GM19043 (cell line): ENCODE measurements around the gene EML1.
A peak's percentile ranks its signal among the peaks of the same experiment; 100 is the strongest.

Experiments used
- ATAC-seq: cut with Tn5 transposase; IDR thresholded peaks from one replicate; pipeline ENCODE4 v1.9.1; 2021; ENCODE audit warnings: low read depth; ENCODE audit not compliant: unreplicated experiment

The EML1 gene

DNA sequence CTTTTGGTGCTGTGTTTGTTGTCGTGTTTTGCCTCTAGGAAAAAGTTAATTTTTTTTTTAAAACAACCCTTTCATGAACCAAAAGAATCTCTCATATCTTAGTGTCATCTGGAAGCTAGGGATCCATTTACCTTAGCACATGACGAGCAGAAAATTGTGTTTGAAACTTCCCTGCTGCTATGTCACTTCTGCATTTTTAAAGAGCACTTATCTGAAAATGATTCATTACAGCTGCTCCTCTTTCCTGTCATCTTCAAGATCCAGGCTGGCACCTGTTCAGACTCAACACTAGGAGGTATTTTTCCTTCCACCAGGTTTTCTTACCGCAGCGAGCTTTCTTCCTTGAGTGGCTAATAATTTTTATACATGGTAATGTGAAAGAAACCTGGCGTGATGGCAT lies 67.0 kb downstream of the EML1 start:
- no peak for ATAC-seq

DNA sequence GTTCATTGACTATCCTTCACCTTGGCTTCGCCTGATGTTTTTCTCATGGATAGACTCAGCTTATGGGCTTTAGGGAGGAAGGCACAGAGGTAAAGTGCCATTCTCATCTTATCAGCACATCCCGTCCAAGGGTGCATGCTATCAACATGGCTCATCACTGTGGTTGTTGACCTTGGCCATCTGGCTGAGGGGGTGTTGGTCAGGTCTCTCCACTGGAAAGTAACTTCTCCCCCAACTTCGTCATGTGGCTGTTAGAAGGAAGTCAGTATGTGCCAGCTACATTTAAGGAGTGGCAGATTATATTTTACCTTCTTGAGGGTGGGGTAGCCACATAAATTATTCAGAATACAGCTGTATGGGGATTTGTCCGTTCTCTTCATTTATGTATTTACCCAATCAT lies 68.9 kb downstream of the EML1 start:
- ATAC-seq = no peak

DNA sequence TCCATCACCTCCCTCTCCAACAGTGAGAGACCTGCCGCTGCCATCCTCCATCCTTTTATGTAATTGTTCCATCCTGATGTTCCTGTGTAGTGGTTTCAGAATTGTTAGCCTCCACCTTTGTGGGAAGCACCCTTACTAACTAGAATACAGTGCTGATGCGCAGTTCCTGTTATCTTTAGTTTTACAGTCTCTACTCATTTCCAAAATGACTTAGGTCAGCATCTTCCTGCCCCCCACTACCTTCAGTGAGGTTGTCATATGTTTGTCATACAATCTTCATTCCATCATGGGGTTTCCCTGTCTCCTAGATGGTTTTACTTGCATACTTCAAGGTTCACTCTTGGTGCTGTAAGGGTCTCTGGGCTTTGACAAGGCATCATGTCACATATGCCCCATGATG lies 69.8 kb downstream of the EML1 start:
- no peak for ATAC-seq

DNA sequence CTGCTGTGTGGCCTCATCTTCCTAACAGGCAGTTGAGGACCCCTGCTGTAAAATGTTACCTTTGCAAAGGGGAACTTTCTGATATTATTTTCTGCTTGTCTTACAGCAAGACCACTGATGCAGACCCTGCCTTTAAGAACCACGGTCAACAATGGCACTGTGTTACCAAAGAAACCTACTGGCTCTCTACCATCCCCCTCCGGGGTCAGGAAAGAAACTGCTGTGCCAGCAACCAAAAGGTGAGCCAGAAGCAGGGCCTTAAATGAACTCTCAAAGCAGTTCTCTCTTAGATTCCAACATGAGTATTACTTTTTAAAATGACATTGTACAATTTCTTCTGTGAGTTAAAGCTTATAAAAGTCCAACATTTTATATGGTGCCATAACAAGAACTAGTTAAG lies 72.2 kb downstream of the EML1 start:
- no peak for ATAC-seq

DNA sequence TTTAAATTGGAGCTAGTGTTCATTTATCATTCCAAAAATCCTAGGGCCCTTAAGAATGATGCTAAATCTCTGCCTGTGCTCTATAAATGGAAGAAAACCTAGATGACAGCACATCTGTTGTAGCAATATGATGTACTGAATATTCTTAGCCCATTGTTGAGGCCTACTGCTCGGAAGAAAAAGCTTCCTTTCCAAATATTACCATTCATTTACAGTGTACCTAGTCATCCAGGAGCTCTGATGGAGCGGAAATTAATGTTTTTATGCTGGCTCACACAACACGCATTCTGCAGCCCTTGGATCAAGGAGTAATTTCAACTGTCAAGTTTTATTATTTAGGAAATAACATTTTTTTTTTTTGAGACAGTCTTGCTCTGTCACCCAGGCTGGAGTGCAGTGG lies 77.4 kb downstream of the EML1 start:
- ATAC-seq = no peak

DNA sequence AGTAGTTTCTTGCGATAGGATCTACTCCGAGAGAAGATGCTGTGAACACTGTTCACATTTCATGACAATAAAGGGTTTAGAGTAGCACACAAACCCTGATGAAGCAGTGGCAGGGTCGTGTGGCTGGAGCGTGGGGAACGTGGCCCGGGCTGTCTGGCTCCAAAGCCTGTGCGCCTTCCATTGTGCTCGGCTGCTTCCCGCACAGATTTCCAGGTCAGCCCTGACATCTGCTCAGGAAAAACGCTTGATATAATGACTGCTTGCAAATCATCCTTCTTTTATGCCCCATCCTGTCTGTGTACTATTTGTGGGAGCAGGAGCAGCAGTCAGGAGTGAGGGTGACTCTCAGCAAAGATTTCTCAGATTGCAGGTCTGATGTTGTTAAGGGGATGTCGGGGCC lies 78.6 kb downstream of the EML1 start:
- ATAC-seq = no peak

DNA sequence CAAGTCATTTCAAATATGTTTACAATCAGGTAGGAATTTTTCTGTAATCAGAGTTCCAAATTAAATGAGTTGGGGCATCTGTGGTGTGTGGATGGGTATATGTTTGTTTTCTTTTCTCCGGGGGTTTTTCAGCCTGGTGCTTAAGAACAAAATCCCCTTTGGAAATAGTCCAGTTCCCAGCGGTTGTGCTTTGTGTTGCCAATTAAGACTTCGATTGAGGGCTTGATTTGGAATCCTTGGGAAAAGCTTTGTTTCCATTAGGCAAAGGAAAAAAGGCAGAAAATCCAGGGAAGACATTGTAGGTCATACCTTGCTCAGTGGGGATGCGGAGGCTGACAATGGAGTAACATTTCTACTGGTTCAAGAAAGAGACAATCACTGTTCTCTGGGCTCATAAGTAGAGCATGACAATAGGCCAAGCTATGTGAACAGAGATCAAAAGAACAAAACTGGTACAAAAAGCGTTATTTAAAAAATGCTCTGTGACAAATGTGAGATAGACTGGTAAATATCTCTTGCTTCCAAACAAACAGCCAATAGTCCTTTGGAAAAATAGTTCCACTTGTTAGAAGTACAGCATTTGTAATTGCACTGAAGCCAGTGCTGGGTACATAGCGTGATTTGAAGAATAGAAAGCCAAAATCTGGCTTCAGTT lies 79.7 kb downstream of the EML1 start:
- ATAC-seq = no peak

DNA sequence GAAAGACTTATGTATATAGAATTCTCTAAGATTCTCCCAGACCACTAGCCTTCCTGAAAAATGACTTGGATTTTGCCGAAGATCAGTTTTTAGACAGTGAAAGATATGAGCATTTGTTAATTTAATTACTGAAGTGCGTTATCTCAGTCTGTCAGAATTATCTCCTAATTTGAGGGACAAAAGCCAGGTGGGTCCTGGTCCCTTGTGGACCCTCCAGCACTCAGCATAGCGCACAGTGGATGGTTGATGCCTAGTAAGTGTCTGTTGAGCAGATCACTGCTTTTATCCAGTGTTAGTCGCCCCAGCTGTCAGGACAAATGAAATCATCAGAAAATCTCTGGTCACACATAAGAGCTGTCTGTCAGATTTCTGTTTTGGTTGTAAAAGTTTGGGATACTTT lies 80.4 kb downstream of the EML1 start:
- ATAC-seq = no peak

DNA sequence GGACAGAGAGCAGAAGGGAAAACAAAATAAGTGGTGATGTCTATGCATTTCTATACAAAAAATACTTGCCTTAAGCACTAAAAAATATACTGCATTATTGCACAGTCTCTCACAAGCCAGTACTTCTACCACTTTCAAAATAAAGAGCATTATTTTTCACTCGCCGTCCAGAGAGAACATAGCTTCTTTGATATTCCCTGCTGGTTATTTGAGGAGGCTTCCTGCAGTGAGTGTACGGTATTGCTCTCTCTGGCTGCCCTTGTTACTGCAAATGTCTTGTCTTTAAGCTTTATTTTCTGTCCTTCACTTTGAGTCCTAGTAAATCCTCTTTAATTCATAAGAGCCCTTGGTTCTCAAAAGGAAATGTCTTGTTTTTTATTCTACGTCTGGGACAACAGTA lies 81.1 kb downstream of the EML1 start:
- no peak for ATAC-seq

DNA sequence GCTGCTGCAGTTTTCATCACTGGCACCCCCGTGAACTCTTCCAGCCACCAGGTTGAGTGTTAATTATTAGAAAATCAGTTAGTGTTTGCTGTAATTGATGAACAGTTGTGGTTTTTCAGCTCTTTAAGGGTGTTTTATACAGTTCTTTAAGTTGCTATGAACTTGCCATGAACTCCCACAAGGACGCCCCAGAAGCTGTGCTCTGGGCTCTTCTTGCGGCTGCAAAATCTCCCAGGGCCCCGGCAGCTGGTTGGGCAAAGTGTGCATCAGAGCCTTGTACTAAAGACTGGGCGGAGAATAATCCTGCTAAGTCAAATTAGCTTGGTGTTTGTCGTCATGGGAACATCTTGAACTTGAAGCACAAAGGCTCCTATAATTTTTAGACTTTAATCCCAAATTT lies 82.2 kb downstream of the EML1 start:
- ATAC-seq = no peak

DNA sequence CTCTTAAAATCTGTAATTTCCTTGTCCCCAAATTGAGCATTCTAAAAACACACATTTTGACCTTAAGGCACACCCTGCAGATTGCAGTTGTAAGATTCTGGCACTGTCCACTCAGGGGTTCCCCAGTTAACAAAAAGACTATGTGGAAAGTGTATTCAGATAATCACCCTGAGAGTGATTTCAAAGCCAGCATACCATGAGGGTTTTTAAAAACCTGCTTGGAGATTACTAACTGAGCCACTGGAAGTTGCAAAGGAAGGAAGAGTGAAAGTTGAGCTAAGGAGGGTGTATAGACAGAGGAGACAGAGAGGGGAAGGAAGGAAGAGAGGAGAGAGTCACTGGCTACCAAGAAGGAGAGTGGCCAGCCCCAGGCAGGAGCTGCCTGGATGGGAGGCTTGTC lies 82.6 kb downstream of the EML1 start:
- no peak for ATAC-seq

DNA sequence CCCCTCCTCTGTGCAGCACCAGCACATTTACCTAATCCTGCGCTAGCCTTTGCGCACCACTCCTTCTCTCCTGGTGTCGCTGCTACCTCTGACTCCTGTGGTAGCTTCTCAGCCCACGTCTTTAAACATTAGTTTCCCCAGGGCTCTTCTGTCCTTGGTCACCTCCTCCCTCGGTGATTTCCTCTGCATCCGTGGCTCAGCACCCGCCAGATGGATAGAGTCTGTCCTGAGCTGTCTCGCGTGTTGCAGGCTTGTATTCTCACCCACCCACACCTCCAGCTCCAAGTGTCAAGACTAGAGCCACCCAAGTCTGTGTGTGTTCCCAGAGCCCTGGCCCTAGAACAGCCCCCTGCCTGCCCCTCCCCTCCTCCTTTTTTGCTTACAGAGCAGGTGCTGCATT lies 83.2 kb downstream of the EML1 start:
- no peak for ATAC-seq

DNA sequence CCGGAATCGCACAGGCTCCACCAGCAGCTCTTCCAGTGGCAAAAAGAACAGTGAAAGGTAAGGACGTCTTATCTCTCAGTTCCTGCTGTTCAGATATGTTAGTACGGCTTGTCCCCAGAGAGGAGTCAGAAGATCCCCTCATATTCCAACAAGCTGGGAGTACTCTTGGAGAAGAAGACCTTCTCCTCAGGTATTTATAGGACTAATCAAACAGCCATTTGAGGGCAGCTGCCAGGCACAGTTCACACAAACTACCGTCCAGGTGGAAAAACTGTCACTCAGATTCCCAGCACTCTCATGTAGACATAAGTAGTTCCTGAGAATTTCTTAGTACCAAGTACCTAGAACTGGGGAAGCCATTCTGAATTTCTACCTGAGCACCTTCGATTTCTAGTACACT lies 85.3 kb downstream of the EML1 start:
- no peak for ATAC-seq

DNA sequence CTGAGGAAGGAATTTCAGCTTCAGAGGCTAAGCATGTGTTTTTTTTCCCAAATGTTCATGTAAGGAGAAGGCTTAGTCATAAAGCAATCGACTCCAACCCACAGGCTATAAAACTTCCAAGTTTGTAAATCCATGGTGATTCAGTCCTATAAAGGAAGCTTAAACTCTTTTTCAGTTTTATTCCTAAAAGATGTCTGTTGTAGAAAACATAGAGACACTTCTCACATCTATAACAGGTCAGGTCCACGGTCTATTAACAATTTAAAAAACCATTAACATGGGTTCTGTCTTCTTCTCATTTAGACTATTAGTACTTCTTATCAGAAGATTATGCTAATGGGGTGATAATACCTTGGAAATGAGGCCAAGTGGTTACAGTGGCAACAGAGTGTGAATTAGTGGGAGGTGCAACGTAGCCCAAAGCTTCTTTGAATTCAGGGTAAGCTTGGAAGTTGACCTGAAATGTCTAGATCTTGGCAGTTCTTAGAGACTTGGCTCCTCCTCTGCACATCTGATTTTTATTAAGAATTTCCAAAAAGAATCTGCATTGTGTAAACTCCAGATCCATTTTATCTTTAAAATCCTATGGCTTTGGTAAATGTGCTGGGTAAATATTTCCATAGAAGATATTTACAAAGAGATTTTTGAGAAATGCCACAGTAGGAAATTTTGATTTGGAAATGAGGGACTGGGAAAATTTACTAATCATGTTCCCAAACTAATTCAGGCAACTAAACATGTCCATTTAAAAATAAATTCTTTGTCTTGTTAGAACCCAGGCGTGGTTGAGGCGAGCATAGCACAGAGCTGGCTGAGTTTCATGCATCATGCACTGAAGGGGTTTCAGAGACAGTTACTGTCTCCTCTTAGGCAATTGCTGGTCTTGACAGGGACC lies 86.4 kb downstream of the EML1 start:
- ATAC-seq = no peak

DNA sequence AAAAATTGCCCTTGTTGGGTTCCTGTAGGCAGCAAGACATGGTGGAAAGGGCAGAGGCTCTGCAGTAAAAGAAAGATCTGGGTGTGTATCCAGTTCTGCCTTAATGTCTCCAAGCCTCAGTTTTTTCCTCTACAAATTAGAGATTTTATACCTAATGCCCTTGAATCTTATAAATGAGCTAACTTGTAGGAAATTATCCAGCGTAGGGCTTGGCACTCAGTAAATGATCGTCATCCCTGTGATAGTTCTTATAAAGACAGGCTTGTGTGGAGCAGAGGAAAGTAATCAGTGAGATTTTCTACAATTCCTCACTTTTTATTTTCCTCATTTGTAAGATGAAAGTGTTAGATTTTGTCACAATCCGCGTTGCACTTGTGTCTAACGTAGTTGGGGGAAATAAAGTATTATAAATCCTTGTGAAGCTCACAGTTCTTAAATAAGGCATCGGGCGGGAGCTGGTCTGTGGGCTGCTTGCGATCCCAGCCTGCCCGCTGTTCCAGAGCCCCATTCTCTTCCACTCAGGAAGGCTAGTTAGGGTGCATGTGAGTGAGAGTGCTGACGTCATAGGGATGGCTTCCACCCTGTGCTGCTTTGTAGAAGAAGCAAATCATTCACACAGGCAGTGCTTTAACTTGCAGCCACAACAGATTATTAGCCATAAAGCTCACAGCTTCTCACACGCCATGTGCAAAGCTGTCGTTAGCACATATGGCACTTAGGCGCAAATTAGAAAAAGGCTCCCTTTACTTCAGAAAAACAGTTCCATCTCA lies 87.6 kb downstream of the EML1 start:
- ATAC-seq = no peak

DNA sequence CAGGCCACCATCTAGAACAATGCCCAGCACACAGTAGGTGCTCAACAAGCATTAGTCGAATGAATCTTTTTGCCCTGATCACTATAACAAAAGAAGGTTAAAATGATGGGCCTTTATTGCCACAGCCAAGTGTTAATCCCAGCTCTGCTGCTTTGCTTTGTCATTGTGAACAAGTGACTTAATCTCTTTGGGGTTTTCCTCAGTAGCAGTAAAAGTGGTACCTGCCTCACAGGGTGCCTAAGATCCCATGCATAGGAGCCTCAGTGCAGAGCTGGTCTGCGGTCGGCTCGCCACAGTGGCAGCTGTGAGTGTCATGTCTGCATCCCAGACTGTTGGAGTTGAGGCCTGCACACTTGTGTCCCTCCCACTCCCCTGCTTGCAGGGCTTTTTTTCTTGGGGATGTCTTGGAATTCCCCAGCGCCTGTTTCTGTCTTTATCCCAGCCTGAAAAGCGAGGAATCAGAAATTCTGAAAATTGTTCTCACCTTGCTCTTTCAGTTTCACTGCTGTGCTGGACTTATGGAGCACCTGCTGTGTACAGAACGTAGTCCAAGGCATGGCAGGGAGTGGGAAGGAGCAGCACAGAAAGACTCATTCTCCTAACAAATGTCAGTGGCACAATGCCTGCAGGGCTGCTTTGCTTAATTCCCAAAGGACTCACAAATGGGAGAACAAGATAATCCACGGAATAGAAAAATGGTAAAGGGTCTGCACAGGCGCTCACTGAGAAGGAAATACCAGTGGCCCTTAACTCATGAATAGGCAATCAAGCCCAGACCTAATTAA lies 90.8 kb downstream of the EML1 start:
- no peak for ATAC-seq

DNA sequence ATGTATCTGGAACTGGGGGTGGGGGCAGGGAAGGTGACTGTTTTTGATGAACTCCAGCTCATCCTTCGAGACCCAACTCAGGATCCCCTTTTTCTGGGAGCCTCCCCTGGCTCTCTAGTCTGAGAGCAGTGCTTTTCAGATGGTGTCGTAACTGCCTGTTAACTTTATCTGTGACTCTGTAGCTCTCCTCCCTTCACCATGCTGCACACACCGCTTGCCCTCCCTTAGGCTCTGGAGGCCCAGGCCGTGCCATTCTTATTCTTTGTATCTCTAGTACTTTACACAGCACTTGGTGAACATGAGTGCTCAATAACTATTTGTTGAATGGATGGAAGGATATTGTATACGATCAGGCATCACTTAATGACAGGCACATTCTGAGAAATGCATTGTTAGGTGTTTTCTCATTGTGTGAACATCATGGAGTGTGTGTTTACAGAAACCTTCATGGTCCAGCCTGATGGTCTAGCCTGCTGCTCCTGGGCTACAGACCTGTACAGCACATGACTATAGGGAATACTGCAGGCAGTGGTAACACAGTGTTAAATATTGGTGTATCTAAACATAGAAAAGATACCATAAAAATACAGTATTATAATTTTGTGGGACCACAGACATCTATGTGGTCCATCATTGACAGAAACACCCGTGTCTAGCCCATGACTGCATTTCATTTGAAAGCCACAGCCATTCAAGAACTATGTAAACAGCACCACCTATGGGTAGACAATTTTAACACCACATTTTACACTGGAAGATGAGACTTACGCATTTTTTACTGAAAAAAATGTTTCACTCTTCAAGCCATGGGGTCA lies 91.8 kb downstream of the EML1 start:
- ATAC-seq = peak; percentile 74

DNA sequence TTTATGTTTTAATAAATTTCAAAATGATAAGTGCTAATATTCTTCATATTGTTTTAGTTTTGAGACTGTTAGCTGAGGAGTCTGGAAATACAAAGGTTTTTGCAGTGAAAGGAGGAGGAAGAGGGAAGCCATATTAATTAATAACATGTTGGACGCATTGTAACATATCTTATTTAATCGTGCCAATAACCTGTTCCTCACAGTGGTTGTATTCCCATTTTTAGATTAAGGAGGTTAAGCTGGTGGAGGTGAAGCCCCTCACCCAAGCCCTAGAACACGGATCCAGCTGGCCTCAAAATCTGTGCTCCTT lies 92.4 kb downstream of the EML1 start:
- ATAC-seq = no peak

DNA sequence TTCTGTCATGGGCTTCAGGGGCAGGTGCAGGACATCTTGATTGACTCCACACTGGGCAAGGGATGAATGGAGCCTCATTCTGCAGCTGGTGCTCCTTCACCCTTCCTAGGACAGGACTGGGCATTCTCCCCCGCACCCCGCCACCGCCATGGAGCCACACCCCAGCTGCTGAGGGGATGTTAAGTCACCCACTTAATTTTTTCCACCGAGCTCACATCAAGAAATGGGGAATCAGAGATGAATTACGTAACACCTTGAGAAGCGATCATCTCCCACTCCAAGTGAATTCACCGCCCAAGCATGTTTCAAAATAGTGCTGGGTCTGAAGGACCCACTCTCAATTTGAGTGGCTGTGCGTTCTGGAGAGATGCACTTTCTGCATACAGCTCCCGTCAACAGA lies 94.2 kb downstream of the EML1 start:
- no peak for ATAC-seq

DNA sequence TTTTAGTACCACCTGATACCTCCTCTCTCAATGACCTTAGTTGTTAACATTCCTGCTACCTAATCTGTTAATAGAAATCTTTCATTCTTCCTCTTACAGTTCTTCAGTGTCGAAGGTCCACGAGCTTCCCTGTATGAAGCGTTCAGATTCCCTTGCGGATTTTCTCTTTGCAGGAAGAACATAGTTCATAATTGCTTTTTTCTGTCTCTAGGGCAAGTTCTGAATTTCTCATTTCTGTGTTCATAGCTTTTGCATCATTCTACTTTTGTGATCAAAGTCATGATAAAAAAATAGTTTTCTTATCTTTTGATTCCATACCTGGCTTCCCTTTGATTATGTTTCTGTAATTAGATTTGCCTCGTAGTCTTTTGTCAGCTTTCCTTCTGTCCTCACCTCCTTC lies 94.9 kb downstream of the EML1 start:
- no peak for ATAC-seq
